Measurements from ENCODE around the gene BEND6.

DNA sequence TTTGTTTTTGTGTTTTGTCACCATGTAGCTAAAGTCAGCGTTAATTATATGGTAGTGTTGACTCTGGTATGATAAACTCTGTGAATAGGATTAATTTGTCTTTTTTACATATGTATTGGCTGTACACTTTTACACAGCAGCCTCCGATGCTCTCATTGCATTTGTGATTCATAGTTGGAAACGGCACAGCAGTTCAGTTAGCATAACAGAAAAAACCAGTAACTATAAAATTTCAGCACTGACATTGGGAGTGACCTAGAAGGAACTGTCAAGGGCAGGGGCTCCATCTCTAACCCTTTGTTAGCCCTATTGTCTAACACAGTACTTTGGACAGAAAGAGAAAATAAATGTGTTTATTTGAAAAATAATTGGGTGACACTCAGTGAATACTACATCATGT, 5.6 kb upstream of the BEND6 start:
- TF ChIP-seq GABPA (IDR thresholded peaks at IDR 0.05; ENCODE audit: low read depth): no peak
- TF ChIP-seq RFX5 (IDR thresholded peaks at IDR 0.05; ENCODE audit: low read length): no peak
- TF ChIP-seq, protein P1, sequence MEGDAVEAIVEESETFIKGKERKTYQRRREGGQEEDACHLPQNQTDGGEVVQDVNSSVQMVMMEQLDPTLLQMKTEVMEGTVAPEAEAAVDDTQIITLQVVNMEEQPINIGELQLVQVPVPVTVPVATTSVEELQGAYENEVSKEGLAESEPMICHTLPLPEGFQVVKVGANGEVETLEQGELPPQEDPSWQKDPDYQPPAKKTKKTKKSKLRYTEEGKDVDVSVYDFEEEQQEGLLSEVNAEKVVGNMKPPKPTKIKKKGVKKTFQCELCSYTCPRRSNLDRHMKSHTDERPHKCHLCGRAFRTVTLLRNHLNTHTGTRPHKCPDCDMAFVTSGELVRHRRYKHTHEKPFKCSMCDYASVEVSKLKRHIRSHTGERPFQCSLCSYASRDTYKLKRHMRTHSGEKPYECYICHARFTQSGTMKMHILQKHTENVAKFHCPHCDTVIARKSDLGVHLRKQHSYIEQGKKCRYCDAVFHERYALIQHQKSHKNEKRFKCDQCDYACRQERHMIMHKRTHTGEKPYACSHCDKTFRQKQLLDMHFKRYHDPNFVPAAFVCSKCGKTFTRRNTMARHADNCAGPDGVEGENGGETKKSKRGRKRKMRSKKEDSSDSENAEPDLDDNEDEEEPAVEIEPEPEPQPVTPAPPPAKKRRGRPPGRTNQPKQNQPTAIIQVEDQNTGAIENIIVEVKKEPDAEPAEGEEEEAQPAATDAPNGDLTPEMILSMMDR (IDR thresholded peaks at IDR 0.05): no peak
- TF ChIP-seq, protein P2, sequence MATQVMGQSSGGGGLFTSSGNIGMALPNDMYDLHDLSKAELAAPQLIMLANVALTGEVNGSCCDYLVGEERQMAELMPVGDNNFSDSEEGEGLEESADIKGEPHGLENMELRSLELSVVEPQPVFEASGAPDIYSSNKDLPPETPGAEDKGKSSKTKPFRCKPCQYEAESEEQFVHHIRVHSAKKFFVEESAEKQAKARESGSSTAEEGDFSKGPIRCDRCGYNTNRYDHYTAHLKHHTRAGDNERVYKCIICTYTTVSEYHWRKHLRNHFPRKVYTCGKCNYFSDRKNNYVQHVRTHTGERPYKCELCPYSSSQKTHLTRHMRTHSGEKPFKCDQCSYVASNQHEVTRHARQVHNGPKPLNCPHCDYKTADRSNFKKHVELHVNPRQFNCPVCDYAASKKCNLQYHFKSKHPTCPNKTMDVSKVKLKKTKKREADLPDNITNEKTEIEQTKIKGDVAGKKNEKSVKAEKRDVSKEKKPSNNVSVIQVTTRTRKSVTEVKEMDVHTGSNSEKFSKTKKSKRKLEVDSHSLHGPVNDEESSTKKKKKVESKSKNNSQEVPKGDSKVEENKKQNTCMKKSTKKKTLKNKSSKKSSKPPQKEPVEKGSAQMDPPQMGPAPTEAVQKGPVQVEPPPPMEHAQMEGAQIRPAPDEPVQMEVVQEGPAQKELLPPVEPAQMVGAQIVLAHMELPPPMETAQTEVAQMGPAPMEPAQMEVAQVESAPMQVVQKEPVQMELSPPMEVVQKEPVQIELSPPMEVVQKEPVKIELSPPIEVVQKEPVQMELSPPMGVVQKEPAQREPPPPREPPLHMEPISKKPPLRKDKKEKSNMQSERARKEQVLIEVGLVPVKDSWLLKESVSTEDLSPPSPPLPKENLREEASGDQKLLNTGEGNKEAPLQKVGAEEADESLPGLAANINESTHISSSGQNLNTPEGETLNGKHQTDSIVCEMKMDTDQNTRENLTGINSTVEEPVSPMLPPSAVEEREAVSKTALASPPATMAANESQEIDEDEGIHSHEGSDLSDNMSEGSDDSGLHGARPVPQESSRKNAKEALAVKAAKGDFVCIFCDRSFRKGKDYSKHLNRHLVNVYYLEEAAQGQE (IDR thresholded peaks at IDR 0.05; ENCODE audit: low read depth, low read length): no peak
- TF ChIP-seq POLR2AphosphoS5 (IDR thresholded peaks at IDR 0.05; ENCODE audit: low read depth, low read length): no peak
- TF ChIP-seq CHD2 (IDR thresholded peaks at IDR 0.05; ENCODE audit: low read length, partially characterized antibody): no peak
- TF ChIP-seq RCOR1 (IDR thresholded peaks at IDR 0.05; ENCODE audit: low read length): no peak
- TF ChIP-seq EP300 (IDR thresholded peaks at IDR 0.05; ENCODE audit: borderline replicate concordance in 1 of 2, low read depth in 1 of 2, low read length in 1 of 2): no peak
- TF ChIP-seq, protein P3, sequence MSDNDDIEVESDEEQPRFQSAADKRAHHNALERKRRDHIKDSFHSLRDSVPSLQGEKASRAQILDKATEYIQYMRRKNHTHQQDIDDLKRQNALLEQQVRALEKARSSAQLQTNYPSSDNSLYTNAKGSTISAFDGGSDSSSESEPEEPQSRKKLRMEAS (IDR thresholded peaks at IDR 0.05; ENCODE audit: low read depth): no peak
- TF ChIP-seq, protein P4, sequence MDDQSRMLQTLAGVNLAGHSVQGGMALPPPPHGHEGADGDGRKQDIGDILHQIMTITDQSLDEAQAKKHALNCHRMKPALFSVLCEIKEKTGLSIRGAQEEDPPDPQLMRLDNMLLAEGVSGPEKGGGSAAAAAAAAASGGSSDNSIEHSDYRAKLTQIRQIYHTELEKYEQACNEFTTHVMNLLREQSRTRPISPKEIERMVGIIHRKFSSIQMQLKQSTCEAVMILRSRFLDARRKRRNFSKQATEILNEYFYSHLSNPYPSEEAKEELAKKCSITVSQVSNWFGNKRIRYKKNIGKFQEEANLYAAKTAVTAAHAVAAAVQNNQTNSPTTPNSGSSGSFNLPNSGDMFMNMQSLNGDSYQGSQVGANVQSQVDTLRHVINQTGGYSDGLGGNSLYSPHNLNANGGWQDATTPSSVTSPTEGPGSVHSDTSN (IDR thresholded peaks at IDR 0.05): no peak
- TF ChIP-seq EZH2phosphoT487 (IDR thresholded peaks at IDR 0.05; ENCODE audit: borderline replicate concordance, low read depth): no peak
- no peak for TF ChIP-seq TAF1 (IDR thresholded peaks at IDR 0.05; ENCODE audit: borderline replicate concordance, low read depth, low read length)
- TF ChIP-seq JUND (IDR thresholded peaks at IDR 0.05): no peak
